GM12875 (cell line): ENCODE measurements around the gene SHISA4.

Experiments used
- H3K4me3 ChIP-seq: one replicate; pipeline ENCODE4 v1.5.1; 2011; ENCODE audit warnings: low read depth, low read length, control low read depth
- TF ChIP-seq, protein P1 (sequence below): IDR thresholded peaks from 2 replicates; pipeline ENCODE4 v1.5.1; 2011; ENCODE audit warnings: low read depth, mild to moderate bottlenecking, control low read depth, inconsistent platforms, low read length, moderate library complexity, borderline replicate concordance; ENCODE audit not compliant: insufficient read depth

Gene SHISA4

DNA sequence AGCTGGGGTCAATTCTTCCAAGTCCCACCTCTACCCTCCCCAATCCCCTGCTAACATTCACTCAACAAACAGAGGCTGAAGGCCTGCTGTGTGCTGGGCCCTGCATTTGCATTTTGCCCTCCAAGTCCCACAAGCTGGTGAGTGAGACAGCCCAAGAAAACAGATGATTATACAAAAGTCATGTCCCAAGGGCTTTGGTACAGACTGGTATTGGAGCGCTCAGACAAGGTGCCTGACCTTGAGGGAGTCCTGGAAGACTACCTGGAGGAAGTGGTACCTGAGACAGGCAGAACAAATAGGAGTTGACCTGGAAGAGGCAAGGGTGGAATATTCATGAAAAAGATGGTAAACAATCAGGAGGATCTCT is 53.4 kb downstream of the SHISA4 start:
- H3K4me3 ChIP-seq, result no peak overlapping the region
- TF ChIP-seq, protein P1, sequence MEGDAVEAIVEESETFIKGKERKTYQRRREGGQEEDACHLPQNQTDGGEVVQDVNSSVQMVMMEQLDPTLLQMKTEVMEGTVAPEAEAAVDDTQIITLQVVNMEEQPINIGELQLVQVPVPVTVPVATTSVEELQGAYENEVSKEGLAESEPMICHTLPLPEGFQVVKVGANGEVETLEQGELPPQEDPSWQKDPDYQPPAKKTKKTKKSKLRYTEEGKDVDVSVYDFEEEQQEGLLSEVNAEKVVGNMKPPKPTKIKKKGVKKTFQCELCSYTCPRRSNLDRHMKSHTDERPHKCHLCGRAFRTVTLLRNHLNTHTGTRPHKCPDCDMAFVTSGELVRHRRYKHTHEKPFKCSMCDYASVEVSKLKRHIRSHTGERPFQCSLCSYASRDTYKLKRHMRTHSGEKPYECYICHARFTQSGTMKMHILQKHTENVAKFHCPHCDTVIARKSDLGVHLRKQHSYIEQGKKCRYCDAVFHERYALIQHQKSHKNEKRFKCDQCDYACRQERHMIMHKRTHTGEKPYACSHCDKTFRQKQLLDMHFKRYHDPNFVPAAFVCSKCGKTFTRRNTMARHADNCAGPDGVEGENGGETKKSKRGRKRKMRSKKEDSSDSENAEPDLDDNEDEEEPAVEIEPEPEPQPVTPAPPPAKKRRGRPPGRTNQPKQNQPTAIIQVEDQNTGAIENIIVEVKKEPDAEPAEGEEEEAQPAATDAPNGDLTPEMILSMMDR, result no peak
